ENCODE data around the gene MAP3K6. TPM values are rescaled to one million over a fixed set of nuclear protein-coding genes. Genes with fewer than 3 reads are reported as not detected.
"Not testable (repeated sequence)": the region's sequence is repeated elsewhere in the genome, so short reads cannot be mapped to it uniquely, and the experiment has no call there.

Gene MAP3K6
- total RNA-seq, 1 donor, result 25.7 TPM

DNA sequence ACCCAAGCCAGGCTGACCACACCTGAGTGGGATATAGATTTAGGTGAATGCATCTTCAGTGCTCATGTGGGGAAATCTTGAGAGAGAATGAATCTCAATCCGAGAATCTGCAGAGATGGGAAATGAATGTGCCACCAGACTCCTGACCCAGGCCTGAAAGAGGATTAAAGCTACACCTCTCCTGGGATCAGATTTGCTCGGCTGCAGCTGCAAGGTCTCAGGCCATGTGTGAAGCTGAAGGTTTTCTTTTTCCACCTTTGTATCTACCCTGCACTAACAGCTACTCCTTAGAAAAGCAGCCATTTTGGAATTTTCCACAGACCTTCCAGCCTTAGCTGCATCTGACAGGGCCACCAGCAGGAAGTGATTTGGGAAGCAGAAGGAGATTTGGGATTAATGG, 43.9 kb upstream of the MAP3K6 start:
- Histone ChIP-seq H3K79me2 (ENCODE audit: insufficient read depth, low read length) (peaks cover 18% of the 10 kb centered on the region), H4K20me1 (ENCODE audit: insufficient read depth, low read length) (no peaks in the 10 kb centered on the region)

DNA sequence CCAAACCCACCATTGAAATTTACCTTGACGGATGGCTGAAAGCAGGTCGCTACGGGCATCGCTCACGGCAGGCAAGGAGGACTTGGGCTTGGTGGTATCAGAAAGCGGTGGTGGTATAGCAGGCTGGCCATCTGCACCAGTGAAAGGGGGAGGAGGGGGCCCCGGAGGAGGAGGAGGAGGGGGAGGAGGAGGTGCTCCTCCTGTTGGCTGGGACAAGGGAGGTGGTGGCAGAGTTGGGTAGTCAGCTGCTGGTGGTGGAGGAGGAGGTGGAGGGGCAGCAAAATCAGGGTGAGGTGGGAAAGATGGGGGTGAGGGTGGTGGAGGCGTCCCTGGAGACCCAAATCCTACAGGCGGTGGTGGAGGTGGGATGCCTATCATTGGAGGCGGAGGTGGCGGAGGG, 42.9 kb upstream of the MAP3K6 start:
- H3K4me3 ChIP-seq (ENCODE audit: insufficient read depth, low read length), result no peak overlapping the region
- H2AFZ ChIP-seq (ENCODE audit: low read length), result no peak overlapping the region
- peaks cover 67% of the 10 kb centered on the region for H3K36me3 ChIP-seq (ENCODE audit: insufficient read depth, low read length)
- H3K4me1 ChIP-seq (ENCODE audit: insufficient read depth, low read length), result peaks cover 15% of the 10 kb centered on the region
- peaks cover 15% of the 10 kb centered on the region for H3K79me2 ChIP-seq (ENCODE audit: insufficient read depth, low read length)
- no peaks in the 10 kb centered on the region for H3K9me3 ChIP-seq (ENCODE audit: low read depth, low read length)
- H3K4me2 ChIP-seq (ENCODE audit: insufficient read depth, low read length), result no peak overlapping the region
- no peaks in the 10 kb centered on the region for H4K20me1 ChIP-seq (ENCODE audit: insufficient read depth, low read length)
- no peak overlapping the region for H3K27ac ChIP-seq (ENCODE audit: low read depth, low read length)
- TF ChIP-seq, protein P1, sequence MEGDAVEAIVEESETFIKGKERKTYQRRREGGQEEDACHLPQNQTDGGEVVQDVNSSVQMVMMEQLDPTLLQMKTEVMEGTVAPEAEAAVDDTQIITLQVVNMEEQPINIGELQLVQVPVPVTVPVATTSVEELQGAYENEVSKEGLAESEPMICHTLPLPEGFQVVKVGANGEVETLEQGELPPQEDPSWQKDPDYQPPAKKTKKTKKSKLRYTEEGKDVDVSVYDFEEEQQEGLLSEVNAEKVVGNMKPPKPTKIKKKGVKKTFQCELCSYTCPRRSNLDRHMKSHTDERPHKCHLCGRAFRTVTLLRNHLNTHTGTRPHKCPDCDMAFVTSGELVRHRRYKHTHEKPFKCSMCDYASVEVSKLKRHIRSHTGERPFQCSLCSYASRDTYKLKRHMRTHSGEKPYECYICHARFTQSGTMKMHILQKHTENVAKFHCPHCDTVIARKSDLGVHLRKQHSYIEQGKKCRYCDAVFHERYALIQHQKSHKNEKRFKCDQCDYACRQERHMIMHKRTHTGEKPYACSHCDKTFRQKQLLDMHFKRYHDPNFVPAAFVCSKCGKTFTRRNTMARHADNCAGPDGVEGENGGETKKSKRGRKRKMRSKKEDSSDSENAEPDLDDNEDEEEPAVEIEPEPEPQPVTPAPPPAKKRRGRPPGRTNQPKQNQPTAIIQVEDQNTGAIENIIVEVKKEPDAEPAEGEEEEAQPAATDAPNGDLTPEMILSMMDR (IDR thresholded peaks at IDR 0.05; ENCODE audit: extremely low read depth, low read depth, low read length), result no peak
- DNase-seq (ENCODE audit: insufficient read length, low spot score, missing footprints), result no peak
- no peaks in the 10 kb centered on the region for H3K27me3 ChIP-seq (ENCODE audit: insufficient read depth, low read length)

More for the DNA sequence above, 43.9 kb upstream of the MAP3K6 start:
- no peak overlapping the region for H2AFZ ChIP-seq (ENCODE audit: low read length)
- no peaks in the 10 kb centered on the region for H3K9me3 ChIP-seq (ENCODE audit: low read depth, low read length)
- TF ChIP-seq, protein P1 (IDR thresholded peaks at IDR 0.05; ENCODE audit: extremely low read depth, low read depth, low read length), result no peak
- peaks cover 5% of the 10 kb centered on the region for H3K4me1 ChIP-seq (ENCODE audit: insufficient read depth, low read length)
- no peak overlapping the region for H3K27ac ChIP-seq (ENCODE audit: low read depth, low read length)
- H3K36me3 ChIP-seq (ENCODE audit: insufficient read depth, low read length), result peaks cover 75% of the 10 kb centered on the region
- no peak overlapping the region for H3K4me3 ChIP-seq (ENCODE audit: insufficient read depth, low read length)
- no peak overlapping the region for H3K4me2 ChIP-seq (ENCODE audit: insufficient read depth, low read length)
- no peak for DNase-seq (ENCODE audit: insufficient read length, low spot score, missing footprints)
- H3K27me3 ChIP-seq (ENCODE audit: insufficient read depth, low read length), result no peaks in the 10 kb centered on the region

GRCh38 chr1:27408151-27408550, 41.4 kb upstream of the MAP3K6 start:
- Histone ChIP-seq H3K4me3 (ENCODE audit: insufficient read depth, low read length) (no peak overlapping the region), H3K27ac (ENCODE audit: low read depth, low read length) (peak overlapping the region; percentile 18), H4K20me1 (ENCODE audit: insufficient read depth, low read length) (no peaks in the 10 kb centered on the region), H3K79me2 (ENCODE audit: insufficient read depth, low read length) (peaks cover 4% of the 10 kb centered on the region), H3K9me3 (ENCODE audit: low read depth, low read length) (no peaks in the 10 kb centered on the region), H3K36me3 (ENCODE audit: insufficient read depth, low read length) (peaks cover 52% of the 10 kb centered on the region), H3K4me2 (ENCODE audit: insufficient read depth, low read length) (no peak overlapping the region), H2AFZ (ENCODE audit: low read length) (no peak overlapping the region), H3K27me3 (ENCODE audit: insufficient read depth, low read length) (no peaks in the 10 kb centered on the region), H3K4me1 (ENCODE audit: insufficient read depth, low read length) (peaks cover 28% of the 10 kb centered on the region)
- TF ChIP-seq, protein P1 (IDR thresholded peaks at IDR 0.05; ENCODE audit: extremely low read depth, low read depth, low read length), result no peak
- peak; percentile 86 for DNase-seq (ENCODE audit: insufficient read length, low spot score, missing footprints)

GRCh38 chr1:27406791-27407190, 40.0 kb upstream of the MAP3K6 start:
- H3K79me2 ChIP-seq (ENCODE audit: insufficient read depth, low read length); H2AFZ ChIP-seq (ENCODE audit: low read length); H4K20me1 ChIP-seq (ENCODE audit: insufficient read depth, low read length); DNase-seq (ENCODE audit: insufficient read length, low spot score, missing footprints); H3K4me3 ChIP-seq (ENCODE audit: insufficient read depth, low read length); H3K27ac ChIP-seq (ENCODE audit: low read depth, low read length); H3K4me2 ChIP-seq (ENCODE audit: insufficient read depth, low read length); H3K27me3 ChIP-seq (ENCODE audit: insufficient read depth, low read length); H3K9me3 ChIP-seq (ENCODE audit: low read depth, low read length): not testable (repeated sequence)
- H3K36me3 ChIP-seq (ENCODE audit: insufficient read depth, low read length), result peaks cover 39% of the 10 kb centered on the region
- H3K4me1 ChIP-seq (ENCODE audit: insufficient read depth, low read length), result peaks cover 40% of the 10 kb centered on the region

All from osteoblast (primary cell).